Lung (tissue), 12 donors: ENCODE results near the gene PNPLA2. TPM values are rescaled to one million over a fixed set of nuclear protein-coding genes. Genes with fewer than 3 reads are reported as not detected.

Experiments used
- ATAC-seq: fragments of 200-7000 bp; cut with Tn5 transposase; one replicate; pipeline ENCODE4 v1.9.1; 2020; ENCODE audit warnings: moderate number of reproducible peaks; ENCODE audit not compliant: insufficient read depth, low FRiP score
- DNase-seq, 3 donors: peaks; one replicate each; pipeline ENCODE4 v3.0.0-alpha.2; 2013 to 2017
- H3K27ac ChIP-seq, 2 donors: one replicate each; pipeline ENCODE4 v1.5.1; 2013; ENCODE audit warnings: mild to moderate bottlenecking in 2 of 2, moderate library complexity in 2 of 2, control low read depth in 1 of 2, inconsistent platforms in 1 of 2, low read depth in 1 of 2, low read length in 1 of 2
- H3K27me3 ChIP-seq, 3 donors: one replicate each; pipeline ENCODE4 v1.5.1; 2013; ENCODE audit warnings: low read length in 2 of 3; ENCODE audit not compliant: control insufficient read depth in 3 of 3, insufficient read depth in 3 of 3
- H3K36me3 ChIP-seq, 4 donors: one replicate each; pipeline ENCODE4 v1.5.1; 2013; ENCODE audit warnings: low read length in 4 of 4, mild to moderate bottlenecking in 1 of 4, moderate library complexity in 1 of 4; ENCODE audit not compliant: control insufficient read depth in 4 of 4, insufficient read depth in 4 of 4
- H3K4me1 ChIP-seq, 5 donors: one replicate each; pipeline ENCODE4 v1.5.1; 2013; ENCODE audit warnings: low read length in 5 of 5, mild to moderate bottlenecking in 2 of 5, moderate library complexity in 1 of 5; ENCODE audit not compliant: control insufficient read depth in 5 of 5, insufficient read depth in 5 of 5
- H3K4me3 ChIP-seq: one replicate; pipeline ENCODE4 v1.5.1; 2013; ENCODE audit warnings: mild to moderate bottlenecking, control low read depth, moderate library complexity
- H3K9ac ChIP-seq, 2 donors: one replicate each; pipeline ENCODE4 v1.5.1; 2013; ENCODE audit warnings: low read length in 2 of 2, control low read depth in 1 of 2; ENCODE audit not compliant: insufficient read depth in 1 of 2
- H3K9me3 ChIP-seq, 4 donors: one replicate each; pipeline ENCODE4 v1.5.1; 2013; ENCODE audit warnings: low read length in 3 of 4, mild to moderate bottlenecking in 1 of 4, moderate library complexity in 1 of 4; ENCODE audit not compliant: control insufficient read depth in 4 of 4, insufficient read depth in 3 of 4
- WGBS, 2 donors: extraction: QIAGEN DNeasy Blood & Tissue Kit; methylation state at CpG; one replicate each; pipeline ENCODE4 v1.1.7; 2013; 5-methylcytosine and 5-hydroxymethylcytosine counted together
- polyA plus RNA-seq, 2 donors: library from polyadenylated mRNA; stranded (reverse); fragments of 200-250 nt; gene quantifications; one replicate each; pipeline ENCODE4 v1.2.1, GENCODE V29; 2013
- total RNA-seq, 2 donors: library from RNA; depleted of rRNA in 1 of 2; stranded (reverse); fragments of >200 nt in 1 of 2; gene quantifications; one replicate each; pipeline ENCODE4 v1.2.1, GENCODE V29; 2014 to 2021
- TF ChIP-seq, protein P1 (sequence below): IDR thresholded peaks from 2 replicates; pipeline ENCODE4 v1.5.1; 2012; ENCODE audit warnings: mild to moderate bottlenecking; ENCODE audit errors: control extremely low read depth, extremely low read depth
- donor health status: control.
- donor health status: control.
- donor health status: Bipolar disorder and iron deficiency.
- donor health status: healthy.
- donor health status: DM: yes; HTN: yes; CAD: no.

PNPLA2 gene
- total and polyA plus RNA-seq, 4 donors = 65.1 to 160 (median 84.2) TPM

DNA sequence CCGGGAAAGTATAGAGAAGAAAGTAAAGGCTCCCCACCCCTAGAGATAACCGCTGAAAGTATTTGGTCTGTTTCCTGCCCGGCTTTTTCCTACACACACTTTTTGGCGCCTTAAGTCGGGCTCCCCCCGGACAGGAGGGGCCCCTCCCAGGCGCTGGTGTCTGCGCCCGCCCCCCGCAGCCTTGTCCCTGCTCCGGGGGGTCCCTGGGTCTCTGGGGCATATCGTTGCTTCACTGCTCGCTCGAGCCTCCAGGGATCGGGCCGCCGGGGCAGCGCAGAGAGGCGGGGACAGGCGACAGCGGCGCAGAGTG is 8.1 kb downstream of the PNPLA2 start:
- H3K9me3 ChIP-seq = peaks cover 0 to 3% (median 0%) of the 10 kb centered on the region in 4 donors
- H3K4me3 ChIP-seq = peak overlapping the region; percentile 24
- peaks cover 0 to 31% (median 2%) of the 10 kb centered on the region in 4 donors for H3K36me3 ChIP-seq
- peaks cover 0 to 22% (median 19%) of the 10 kb centered on the region in 3 donors for H3K27me3 ChIP-seq
- DNase-seq = no peak
- H3K9ac ChIP-seq = no peak overlapping the region
- no peak for ATAC-seq
- TF ChIP-seq, protein P1, sequence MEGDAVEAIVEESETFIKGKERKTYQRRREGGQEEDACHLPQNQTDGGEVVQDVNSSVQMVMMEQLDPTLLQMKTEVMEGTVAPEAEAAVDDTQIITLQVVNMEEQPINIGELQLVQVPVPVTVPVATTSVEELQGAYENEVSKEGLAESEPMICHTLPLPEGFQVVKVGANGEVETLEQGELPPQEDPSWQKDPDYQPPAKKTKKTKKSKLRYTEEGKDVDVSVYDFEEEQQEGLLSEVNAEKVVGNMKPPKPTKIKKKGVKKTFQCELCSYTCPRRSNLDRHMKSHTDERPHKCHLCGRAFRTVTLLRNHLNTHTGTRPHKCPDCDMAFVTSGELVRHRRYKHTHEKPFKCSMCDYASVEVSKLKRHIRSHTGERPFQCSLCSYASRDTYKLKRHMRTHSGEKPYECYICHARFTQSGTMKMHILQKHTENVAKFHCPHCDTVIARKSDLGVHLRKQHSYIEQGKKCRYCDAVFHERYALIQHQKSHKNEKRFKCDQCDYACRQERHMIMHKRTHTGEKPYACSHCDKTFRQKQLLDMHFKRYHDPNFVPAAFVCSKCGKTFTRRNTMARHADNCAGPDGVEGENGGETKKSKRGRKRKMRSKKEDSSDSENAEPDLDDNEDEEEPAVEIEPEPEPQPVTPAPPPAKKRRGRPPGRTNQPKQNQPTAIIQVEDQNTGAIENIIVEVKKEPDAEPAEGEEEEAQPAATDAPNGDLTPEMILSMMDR = no peak
- peak overlapping the region; percentile 41 to 84 for H3K27ac ChIP-seq
- 0 to 1% methylated on average over 22 of the region's 22 CpGs for WGBS, 2 donors
- peaks cover under 1 to 57% (median 35%) of the 10 kb centered on the region in 5 donors for H3K4me1 ChIP-seq

DNA sequence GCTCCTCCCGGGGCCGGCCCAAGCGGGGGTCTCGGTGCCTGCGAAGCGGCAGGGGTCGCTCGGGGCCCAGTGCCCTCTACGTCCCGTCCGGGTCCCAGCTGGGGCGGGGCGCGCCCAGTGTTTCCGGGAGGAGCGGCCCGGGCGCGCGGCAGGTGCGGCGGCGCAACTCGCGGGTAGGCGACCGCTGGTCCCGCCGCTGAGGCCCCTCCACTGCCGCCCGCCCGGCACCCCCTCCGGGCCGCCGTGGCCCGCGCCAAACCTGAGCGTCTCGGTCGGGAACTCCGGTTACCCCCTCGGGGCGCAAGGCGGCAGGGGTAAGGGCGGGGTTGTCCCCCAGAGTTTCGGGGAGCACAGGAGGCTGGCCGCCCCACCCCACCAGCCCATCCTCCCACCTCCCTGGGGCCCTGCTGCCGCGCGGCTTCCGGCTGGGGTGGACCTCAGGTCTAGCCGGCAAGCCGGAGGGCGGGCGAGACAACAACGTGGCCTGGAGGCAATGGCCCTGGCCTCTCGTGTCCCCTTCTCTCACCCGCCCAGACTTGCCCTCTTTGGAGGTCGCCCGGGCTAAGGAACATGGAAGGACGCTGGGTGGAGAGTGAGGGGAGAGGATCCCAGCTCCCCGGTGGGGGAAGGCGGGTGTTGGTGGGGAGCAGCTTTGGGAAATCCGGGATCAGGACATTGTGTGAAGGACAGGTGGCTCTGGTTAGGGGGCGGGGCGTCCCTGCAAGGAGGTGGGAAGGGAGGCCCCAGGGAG is 8.6 kb downstream of the PNPLA2 start:
- H3K9ac ChIP-seq = no peak overlapping the region

GRCh38 chr11:827897-828192 is 9.1 kb downstream of the PNPLA2 start, which contains the start of gene CRACR2B:
TSS of gene CRACR2B (plus strand) at chr11:827919. CDS start at chr11:828608, 689 bp downstream.
- H3K9ac ChIP-seq = no peak within 1 kb of the TSS
- H3K4me3 ChIP-seq = peak within 1 kb of the TSS; percentile 24
- peaks cover 0 to 65% (median 35%) of the 10 kb centered on the region in 5 donors for H3K4me1 ChIP-seq
- TF ChIP-seq, protein P1 = no peak
- peaks cover 0 to 24% (median 19%) of the 10 kb centered on the region in 3 donors for H3K27me3 ChIP-seq
- peaks cover 0 to 22% (median 1%) of the 10 kb centered on the region in 4 donors for H3K36me3 ChIP-seq
- DNase-seq = no peak
- peak within 1 kb of the TSS; percentile 75 to 84 for H3K27ac ChIP-seq
- H3K9me3 ChIP-seq = peaks cover 0 to 3% (median 0%) of the 10 kb centered on the region in 4 donors
- ATAC-seq = no peak
- WGBS, 2 donors = 17 to 31% methylated on average over 5 of the region's 5 CpGs

More for the DNA sequence above, 8.6 kb downstream of the PNPLA2 start:
- Histone ChIP-seq H3K9me3 (peaks cover 0 to 3% (median 0%) of the 10 kb centered on the region in 4 donors), H3K27ac (peak overlapping the region; percentile 41 to 84), H3K4me3 (peak overlapping the region; percentile 24), H3K36me3 (peaks cover 0 to 25% (median 2%) of the 10 kb centered on the region in 4 donors), H3K4me1 (peaks cover 0 to 63% (median 35%) of the 10 kb centered on the region in 5 donors), H3K27me3 (peaks cover 0 to 24% (median 19%) of the 10 kb centered on the region in 3 donors)
- TF ChIP-seq, protein P1 = no peak
- 4 to 8% methylated on average over 40 to 66 of the region's 66 CpGs for WGBS, 2 donors
- DNase-seq (no peak), ATAC-seq (no peak)
